HCT116 (cell line): Measurements from ENCODE around the gene HS3ST2. TPM values are rescaled to one million over a fixed set of nuclear protein-coding genes. Genes with fewer than 3 reads are reported as not detected.

Experiments used
- ATAC-seq: fragments of 200-7000 bp; cut with Tn5 transposase; 2 replicates; pipeline ENCODE4 v1.9.1; 2020; ENCODE audit warnings: mild to moderate bottlenecking, moderate library complexity
- BruUV-seq: library from RNA; stranded (reverse); fragments of 400-500 nt; replicated peaks from 2 replicates; lab custom pipeline; 2021; lab: Mats Ljungman, UMichigan
- CTCF ChIA-PET: fragments of 300-600 bp; sonication (Branson Sonifier 250); formaldehyde crosslinking; loops from one replicate; lab custom pipeline; 2021; ENCODE audit warnings: antibody characterized with exemption; lab: Charles Lee
- POLR2A ChIA-PET: fragments of 300-600, 350-600 bp; sonication (Branson Sonifier 250); formaldehyde crosslinking; loops from one replicate; lab custom pipeline; 2021; ENCODE audit warnings: antibody characterized with exemption; lab: Charles Lee
- RAD21 ChIA-PET, 2 experiments: fragments of 300-600 bp; sonication (Branson Sonifier 250); formaldehyde crosslinking; loops; one replicate each; lab custom pipeline; 2023; ENCODE audit warnings: low total read pairs in 2 of 2; ENCODE audit not compliant: uncharacterized antibody in 2 of 2, unreplicated experiment in 2 of 2, low non-redundant PET in 1 of 2; lab: Charles Lee
- DNase-seq: peaks from one replicate; pipeline ENCODE4 v3.0.0-alpha.2; 2010; ENCODE audit warnings: low read depth, low spot score
- H2AFZ ChIP-seq: fragments of 200-600 bp; shearing (Covaris generic), sonication (generic); 2 replicates; pipeline ENCODE4 v1.6.1; 2017; ENCODE audit warnings: low read depth, mixed run types, mixed read lengths, antibody characterized with exemption, low read length; ENCODE audit not compliant: poor library complexity, severe bottlenecking
- H3K27ac ChIP-seq: 2 replicates; pipeline ENCODE4 v1.5.1; 2012; ENCODE audit warnings: low read depth, low read length
- H3K27me3 ChIP-seq: fragments of 200-600 bp; sonication (generic); 2 replicates; pipeline ENCODE4 v1.6.1; 2016; ENCODE audit warnings: mixed run types, low read length, mixed read lengths; ENCODE audit not compliant: insufficient read depth
- H3K36me3 ChIP-seq, 2 experiments: fragments of 200-500 bp in 1 of 2; fragments of 200-600 bp in 1 of 2; sonication (Bioruptor generic) in 1 of 2; sonication (generic) in 1 of 2; 2 replicates each; pipeline versions ENCODE4 v1.5.1 to v1.6.1; 2014 to 2016; ENCODE audit warnings: low read length in 2 of 2, inconsistent platforms in 1 of 2, mixed read lengths in 1 of 2, mixed run types in 1 of 2; ENCODE audit not compliant: insufficient read depth in 2 of 2, control insufficient read depth in 1 of 2
- H3K4me1 ChIP-seq, 2 experiments: fragments of 200-600 bp in 1 of 2; sonication (generic) in 1 of 2; 2 replicates each; pipeline versions ENCODE4 v1.5.1 to v1.6.1; 2012 to 2017; ENCODE audit warnings: low read length in 2 of 2, inconsistent platforms in 1 of 2, mild to moderate bottlenecking in 1 of 2, mixed read lengths in 1 of 2, mixed run types in 1 of 2, moderate library complexity in 1 of 2; ENCODE audit not compliant: insufficient read depth in 2 of 2, control insufficient read depth in 1 of 2
- H3K4me2 ChIP-seq: fragments of 200-600 bp; sonication (generic); 2 replicates; pipeline ENCODE4 v1.6.1; 2017; ENCODE audit warnings: mixed run types, low read length, mixed read lengths
- H3K4me3 ChIP-seq, 2 experiments: fragments of 200-600 bp in 1 of 2; sonication (generic) in 1 of 2; replicated peaks in 1 of 2; 2 replicates each; pipeline ENCODE4 v1.5.1; 2011 to 2016; ENCODE audit warnings: low read length in 2 of 2, control low read depth in 1 of 2, low read depth in 1 of 2, mild to moderate bottlenecking in 1 of 2, mixed read lengths in 1 of 2, mixed run types in 1 of 2
- H3K79me2 ChIP-seq: fragments of 200-600 bp; sonication (generic); 2 replicates; pipeline ENCODE4 v1.6.1; 2017; ENCODE audit warnings: mild to moderate bottlenecking, mixed run types, low read length, moderate library complexity, mixed read lengths; ENCODE audit not compliant: insufficient read depth
- H3K9ac ChIP-seq: fragments of 200-600 bp; sonication (generic); 2 replicates; pipeline ENCODE4 v1.6.1; 2016; ENCODE audit warnings: low read length, mixed read lengths
- H3K9me2 ChIP-seq: fragments of 200-600 bp; sonication (generic), shearing (Covaris generic); 2 replicates; pipeline ENCODE4 v1.6.1; 2017; ENCODE audit warnings: mixed run types, mild to moderate bottlenecking, moderate library complexity; ENCODE audit not compliant: insufficient read depth
- H3K9me3 ChIP-seq, 2 experiments: fragments of 200-500 bp in 1 of 2; fragments of 200-600 bp in 1 of 2; sonication (Bioruptor generic) in 1 of 2; sonication (generic) in 1 of 2; 2 replicates each; pipeline ENCODE4 v1.6.1; 2014 to 2017; ENCODE audit warnings: low read length in 2 of 2, mixed read lengths in 2 of 2, inconsistent platforms in 1 of 2, low read depth in 1 of 2, mild to moderate bottlenecking in 1 of 2, mixed run types in 1 of 2, moderate library complexity in 1 of 2; ENCODE audit not compliant: control insufficient read depth in 1 of 2, insufficient read depth in 1 of 2
- H4K20me1 ChIP-seq: fragments of 200-600 bp; sonication (generic), shearing (Covaris generic); 2 replicates; pipeline ENCODE4 v1.6.1; 2017; ENCODE audit warnings: mixed run types, mild to moderate bottlenecking, moderate library complexity; ENCODE audit not compliant: insufficient read depth
- CBX3 ChIP-seq: IDR thresholded peaks from 2 replicates; pipeline ENCODE4 v1.6.1; 2012; ENCODE audit warnings: low read depth
- CEBPB ChIP-seq: IDR thresholded peaks from 2 replicates; pipeline ENCODE4 v1.6.1; 2012; ENCODE audit warnings: low read depth
- EGR1 ChIP-seq: IDR thresholded peaks from 2 replicates; pipeline ENCODE4 v1.6.1; 2012; ENCODE audit warnings: low read depth
- ELF1 ChIP-seq: IDR thresholded peaks from 2 replicates; pipeline ENCODE4 v1.6.1; 2012; ENCODE audit warnings: low read depth, borderline replicate concordance
- EZH2phosphoT487 ChIP-seq: fragments of 200-600 bp; IDR thresholded peaks from 2 replicates; pipeline ENCODE4 v1.6.1; 2018; ENCODE audit warnings: antibody characterized with exemption, borderline replicate concordance
- FOSL1 ChIP-seq: IDR thresholded peaks from 2 replicates; pipeline ENCODE4 v1.6.1; 2012; ENCODE audit warnings: low read depth
- JUND ChIP-seq: IDR thresholded peaks from 2 replicates; pipeline ENCODE4 v1.6.1; 2012
- POLR2A ChIP-seq: IDR thresholded peaks from 2 replicates; pipeline ENCODE4 v1.7.0; 2011; ENCODE audit warnings: borderline replicate concordance; ENCODE audit not compliant: insufficient read depth, insufficient read length; ENCODE audit errors: extremely low read depth
- POLR2AphosphoS5 ChIP-seq: IDR thresholded peaks from 2 replicates; pipeline ENCODE4 v1.6.1; 2011; ENCODE audit warnings: mild to moderate bottlenecking, low read depth, low read length, moderate library complexity
- RAD21 ChIP-seq: IDR thresholded peaks from 2 replicates; pipeline ENCODE4 v1.6.1; 2012; ENCODE audit warnings: low read depth, mild to moderate bottlenecking
- REST ChIP-seq: IDR thresholded peaks from 2 replicates; pipeline ENCODE4 v1.6.1; 2012; ENCODE audit warnings: low read depth
- TCF7L2 ChIP-seq: IDR thresholded peaks from 2 replicates; pipeline ENCODE4 v1.7.0; 2011; ENCODE audit warnings: borderline replicate concordance, inconsistent platforms; ENCODE audit not compliant: insufficient read depth, insufficient read length; ENCODE audit errors: extremely low read depth
- YY1 ChIP-seq: IDR thresholded peaks from 2 replicates; pipeline ENCODE4 v1.6.1; 2011; ENCODE audit warnings: low read length, low read depth, moderate library complexity, mild to moderate bottlenecking; ENCODE audit not compliant: insufficient replicate concordance; ENCODE audit errors: extremely low read depth
- ZBTB33 ChIP-seq: IDR thresholded peaks from 2 replicates; pipeline ENCODE4 v1.6.1; 2011; ENCODE audit warnings: mild to moderate bottlenecking, low read length, moderate library complexity; ENCODE audit not compliant: insufficient replicate concordance; ENCODE audit errors: extremely low read depth
- intact Hi-C: fragments of 100-400 bp; cut with micrococcal nuclease; formaldehyde crosslinking; loops from 2 replicates; pipeline ENCODE4 v1.10.0; 2022
- total RNA-seq: library from RNA; stranded (reverse); gene quantifications from one replicate; pipeline ENCODE4 v1.2.1, GENCODE V29; 2021; ENCODE audit not compliant: unreplicated experiment
- TF ChIP-seq, protein P1 (sequence below): IDR thresholded peaks from 2 replicates; pipeline ENCODE4 v1.6.1; 2012

Gene HS3ST2
- total RNA-seq, 1 experiment from 2014 or later: not detected

- intact Hi-C loops: no loop called here
- TF ChIP-seq ELF1: no peak
- no peak for TF ChIP-seq TCF7L2
- TF ChIP-seq, protein P1, sequence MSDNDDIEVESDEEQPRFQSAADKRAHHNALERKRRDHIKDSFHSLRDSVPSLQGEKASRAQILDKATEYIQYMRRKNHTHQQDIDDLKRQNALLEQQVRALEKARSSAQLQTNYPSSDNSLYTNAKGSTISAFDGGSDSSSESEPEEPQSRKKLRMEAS: no peak
- no peak for TF ChIP-seq POLR2AphosphoS5
- no peak for TF ChIP-seq JUND
- no peak for TF ChIP-seq REST
- TF ChIP-seq CEBPB: no peak
- TF ChIP-seq EZH2phosphoT487: no peak
- no peak for TF ChIP-seq FOSL1
- no peak for TF ChIP-seq RAD21
- TF ChIP-seq EGR1: no peak
- TF ChIP-seq YY1: no peak
- no peak for TF ChIP-seq POLR2A
- TF ChIP-seq ZBTB33: no peak
- TF ChIP-seq CBX3: no peak
- ChIA-PET CTCF (no interaction called here), POLR2A (no interaction called here), RAD21 (no interaction called here)
- Histone ChIP-seq H4K20me1 (no peaks in the 10 kb centered on the region), H3K27me3 (peaks cover 50% of the 10 kb centered on the region), H3K4me1 (no peaks in the 10 kb centered on the region), H3K27ac (no peak overlapping the region), H3K4me2 (no peak overlapping the region), H3K9me3 (no peaks in the 10 kb centered on the region), H3K9ac (no peak overlapping the region), H3K79me2 (no peaks in the 10 kb centered on the region), H3K4me3 (no peak overlapping the region), H2AFZ (no peak overlapping the region), H3K9me2 (no peaks in the 10 kb centered on the region), H3K36me3 (no peaks in the 10 kb centered on the region)
- DNase-seq: no peak
- BruUV-seq: no TSS peak
- no peak for ATAC-seq
Measured at GRCh38 chr16:22933173-22933572, 119.2 kb downstream of the HS3ST2 start.
